ENCODE data around the gene HS6ST2.

GRCh38 chrX:132732236-132732635 lies 226.2 kb downstream of the HS6ST2 start:
- TF ChIP-seq POLR2A (IDR thresholded peaks at IDR 0.05; ENCODE audit: low read depth, low read length), result no peak
- no peak for TF ChIP-seq POLR2AphosphoS5 (IDR thresholded peaks at IDR 0.05; ENCODE audit: low read depth, low read length)
- no peak for TF ChIP-seq TAF1 (IDR thresholded peaks at IDR 0.05; ENCODE audit: borderline replicate concordance, low read depth, low read length)

Data from GM12892 (cell line).